Measurements from ENCODE around the gene NPR3.

DNA sequence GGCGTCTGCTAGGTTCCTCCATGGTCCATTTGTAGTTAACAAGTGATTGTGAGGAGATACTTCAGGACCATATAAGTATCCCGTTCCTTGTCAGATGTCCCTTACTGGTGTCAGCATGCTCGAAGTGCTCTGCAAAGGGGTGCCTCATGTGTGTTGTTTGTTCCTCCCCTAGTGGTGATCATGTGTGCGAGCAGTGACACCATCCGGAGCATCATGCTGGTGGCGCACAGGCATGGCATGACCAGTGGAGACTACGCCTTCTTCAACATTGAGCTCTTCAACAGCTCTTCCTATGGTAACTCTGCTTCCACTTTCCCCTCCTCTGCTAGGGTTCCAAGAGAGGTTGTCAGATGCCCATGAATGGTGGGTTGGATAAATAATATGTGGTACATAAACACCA is 13.4 kb downstream of the NPR3 start:
- TF ChIP-seq EZH2 (IDR thresholded peaks at IDR 0.05; ENCODE audit: insufficient read depth, poor library complexity, severe bottlenecking): no peak
- no peak for TF ChIP-seq EZH2phosphoT487 (IDR thresholded peaks at IDR 0.05; ENCODE audit: insufficient read depth, low read depth)

Data from GM23248 (cell line).